Measurements from ENCODE around the gene BDH2.

GRCh38 chr4:103073792-103074438, 25.7 kb downstream of the BDH2 start:
- TF ChIP-seq EZH2 (IDR thresholded peaks at IDR 0.05; ENCODE audit: borderline replicate concordance, low read depth, low read length, severe bottlenecking) = no peak
- TF ChIP-seq CTCF (IDR thresholded peaks at IDR 0.05; ENCODE audit: extremely low read depth in 1 of 2, insufficient read depth in 1 of 2, low read depth in 1 of 2, low read length in 2 of 2) = no peak
- TF ChIP-seq POLR2A (IDR thresholded peaks at IDR 0.05; ENCODE audit: low read depth, low read length) = no peak
- TF ChIP-seq POLR2AphosphoS5 (IDR thresholded peaks at IDR 0.05; ENCODE audit: insufficient read depth, low read depth, low read length) = no peak
- no peak for TF ChIP-seq JUN (IDR thresholded peaks at IDR 0.05; ENCODE audit: borderline replicate concordance, insufficient read depth, insufficient read length, low read depth)
- no peak for TF ChIP-seq MYC (IDR thresholded peaks at IDR 0.05; ENCODE audit: low read depth, low read length)
